ENCODE data around the gene CTDSPL.
A peak's percentile ranks its signal among the peaks of the same experiment; 100 is the strongest.

Gene CTDSPL

DNA sequence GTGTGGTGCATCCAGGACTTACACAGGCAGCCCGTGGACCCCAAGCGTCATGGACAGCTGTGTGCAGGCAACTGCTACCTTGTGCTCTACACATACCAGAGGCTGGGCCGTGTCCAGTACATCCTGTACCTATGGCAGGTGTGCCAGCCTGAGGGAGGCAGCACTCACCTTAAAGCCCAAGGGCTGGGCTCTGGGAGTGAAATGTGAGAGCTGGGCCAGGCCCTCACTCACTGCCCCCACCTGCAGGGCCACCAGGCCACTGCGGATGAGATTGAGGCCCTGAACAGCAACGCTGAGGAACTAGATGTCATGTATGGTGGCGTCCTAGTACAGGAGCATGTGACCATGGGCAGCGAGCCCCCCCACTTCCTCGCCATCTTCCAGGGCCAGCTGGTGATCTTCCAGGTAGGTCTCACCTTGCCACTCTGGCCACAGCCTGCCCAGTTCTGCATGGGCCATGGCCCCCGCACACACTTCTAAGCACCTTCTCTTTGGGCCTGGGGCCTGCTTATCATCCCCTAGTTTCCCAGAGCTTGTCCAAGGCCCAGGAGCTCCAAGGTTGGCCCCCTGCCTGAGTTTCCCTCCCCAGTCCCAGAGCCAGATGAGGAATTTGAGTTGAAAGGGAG, 139.9 kb downstream of the CTDSPL start:
- TF ChIP-seq, protein P1, sequence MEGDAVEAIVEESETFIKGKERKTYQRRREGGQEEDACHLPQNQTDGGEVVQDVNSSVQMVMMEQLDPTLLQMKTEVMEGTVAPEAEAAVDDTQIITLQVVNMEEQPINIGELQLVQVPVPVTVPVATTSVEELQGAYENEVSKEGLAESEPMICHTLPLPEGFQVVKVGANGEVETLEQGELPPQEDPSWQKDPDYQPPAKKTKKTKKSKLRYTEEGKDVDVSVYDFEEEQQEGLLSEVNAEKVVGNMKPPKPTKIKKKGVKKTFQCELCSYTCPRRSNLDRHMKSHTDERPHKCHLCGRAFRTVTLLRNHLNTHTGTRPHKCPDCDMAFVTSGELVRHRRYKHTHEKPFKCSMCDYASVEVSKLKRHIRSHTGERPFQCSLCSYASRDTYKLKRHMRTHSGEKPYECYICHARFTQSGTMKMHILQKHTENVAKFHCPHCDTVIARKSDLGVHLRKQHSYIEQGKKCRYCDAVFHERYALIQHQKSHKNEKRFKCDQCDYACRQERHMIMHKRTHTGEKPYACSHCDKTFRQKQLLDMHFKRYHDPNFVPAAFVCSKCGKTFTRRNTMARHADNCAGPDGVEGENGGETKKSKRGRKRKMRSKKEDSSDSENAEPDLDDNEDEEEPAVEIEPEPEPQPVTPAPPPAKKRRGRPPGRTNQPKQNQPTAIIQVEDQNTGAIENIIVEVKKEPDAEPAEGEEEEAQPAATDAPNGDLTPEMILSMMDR (IDR thresholded peaks at IDR 0.05; ENCODE audit: extremely low read depth, insufficient read depth, missing control alignments), result no peak
- DNase-seq (ENCODE audit: low spot score), result no peak
- in situ Hi-C loops (cut with MboI; ENCODE audit: low pct_unique_long_range_greater_than_20kb, low sequenced_read_pairs, unreplicated experiment), result no loop called here

DNA sequence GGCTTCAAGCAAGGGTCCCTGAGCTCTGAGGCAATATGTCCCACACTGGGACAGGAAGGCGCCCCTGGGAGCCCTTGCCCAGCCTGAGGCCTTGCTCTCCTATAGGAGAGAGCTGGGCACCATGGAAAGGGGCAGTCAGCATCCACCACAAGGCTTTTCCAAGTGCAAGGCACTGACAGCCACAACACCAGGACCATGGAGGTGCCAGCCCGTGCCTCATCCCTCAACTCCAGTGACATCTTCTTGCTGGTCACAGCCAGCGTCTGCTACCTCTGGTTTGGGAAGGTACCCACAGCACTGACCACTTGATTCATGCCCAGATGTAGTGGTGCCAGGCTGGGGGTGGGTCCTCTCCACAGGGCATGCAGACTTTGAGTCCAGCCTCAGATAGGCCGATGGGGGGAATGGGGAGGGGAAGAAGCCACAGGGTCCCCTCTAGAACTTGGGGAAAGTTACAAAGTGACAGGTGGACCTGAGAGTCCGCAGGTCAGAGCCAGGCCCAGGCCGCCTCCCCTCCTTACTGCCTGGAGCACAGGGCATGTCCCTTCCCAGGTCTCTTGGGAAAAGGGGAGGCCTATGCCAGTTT, 140.7 kb downstream of the CTDSPL start:
- no peak for DNase-seq (ENCODE audit: low spot score)
- in situ Hi-C loops (cut with MboI; ENCODE audit: low pct_unique_long_range_greater_than_20kb, low sequenced_read_pairs, unreplicated experiment), result no loop called here
- TF ChIP-seq, protein P1 (IDR thresholded peaks at IDR 0.05; ENCODE audit: extremely low read depth, insufficient read depth, missing control alignments), result no peak

DNA sequence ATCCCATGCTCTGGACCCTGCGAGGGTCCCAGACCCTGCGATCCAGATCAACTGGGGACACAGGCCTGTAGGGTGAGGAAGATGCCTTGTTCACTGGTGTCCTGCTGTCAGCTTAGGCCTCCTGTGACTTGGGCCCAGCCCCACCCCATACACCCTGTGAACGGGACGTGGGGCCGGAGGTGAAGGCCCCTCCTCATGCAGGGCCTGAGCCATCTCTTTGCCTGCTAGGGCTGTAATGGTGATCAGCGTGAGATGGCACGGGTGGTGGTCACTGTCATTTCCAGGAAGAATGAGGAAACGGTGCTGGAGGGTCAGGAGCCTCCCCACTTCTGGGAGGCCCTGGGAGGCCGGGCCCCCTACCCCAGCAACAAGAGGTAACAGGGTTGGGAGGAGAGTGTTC, 141.3 kb downstream of the CTDSPL start:
- no peak for DNase-seq (ENCODE audit: low spot score)
- in situ Hi-C loops (cut with MboI; ENCODE audit: low pct_unique_long_range_greater_than_20kb, low sequenced_read_pairs, unreplicated experiment), result no loop called here
- TF ChIP-seq, protein P1 (IDR thresholded peaks at IDR 0.05; ENCODE audit: extremely low read depth, insufficient read depth, missing control alignments), result no peak

DNA sequence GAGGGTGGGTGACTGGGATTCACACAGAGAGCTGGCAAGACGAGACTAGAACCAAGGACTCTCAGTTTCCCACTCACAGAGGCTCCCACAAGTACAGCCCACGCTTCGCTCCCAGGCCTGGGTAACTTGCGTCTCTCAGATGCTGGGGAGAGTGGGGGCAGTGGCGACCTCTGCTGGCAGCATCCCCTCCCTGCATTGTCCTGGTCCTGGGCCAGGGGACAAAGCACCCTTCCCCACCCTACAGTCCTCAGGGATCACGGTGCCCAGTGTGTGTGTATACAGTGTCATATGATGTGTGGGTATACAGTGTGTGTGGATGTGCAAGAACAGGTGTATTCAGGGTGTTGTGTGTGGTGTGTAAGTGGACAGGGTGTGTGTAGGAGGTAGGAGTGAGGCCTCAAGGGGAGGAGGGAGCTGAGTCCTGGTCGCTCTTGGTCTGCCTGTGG, 141.7 kb downstream of the CTDSPL start:
- DNase-seq (ENCODE audit: low spot score), result peak; percentile 72
- TF ChIP-seq, protein P1 (IDR thresholded peaks at IDR 0.05; ENCODE audit: extremely low read depth, insufficient read depth, missing control alignments), result peak; percentile 88
- in situ Hi-C loops (cut with MboI; ENCODE audit: low pct_unique_long_range_greater_than_20kb, low sequenced_read_pairs, unreplicated experiment), result no loop called here

DNA sequence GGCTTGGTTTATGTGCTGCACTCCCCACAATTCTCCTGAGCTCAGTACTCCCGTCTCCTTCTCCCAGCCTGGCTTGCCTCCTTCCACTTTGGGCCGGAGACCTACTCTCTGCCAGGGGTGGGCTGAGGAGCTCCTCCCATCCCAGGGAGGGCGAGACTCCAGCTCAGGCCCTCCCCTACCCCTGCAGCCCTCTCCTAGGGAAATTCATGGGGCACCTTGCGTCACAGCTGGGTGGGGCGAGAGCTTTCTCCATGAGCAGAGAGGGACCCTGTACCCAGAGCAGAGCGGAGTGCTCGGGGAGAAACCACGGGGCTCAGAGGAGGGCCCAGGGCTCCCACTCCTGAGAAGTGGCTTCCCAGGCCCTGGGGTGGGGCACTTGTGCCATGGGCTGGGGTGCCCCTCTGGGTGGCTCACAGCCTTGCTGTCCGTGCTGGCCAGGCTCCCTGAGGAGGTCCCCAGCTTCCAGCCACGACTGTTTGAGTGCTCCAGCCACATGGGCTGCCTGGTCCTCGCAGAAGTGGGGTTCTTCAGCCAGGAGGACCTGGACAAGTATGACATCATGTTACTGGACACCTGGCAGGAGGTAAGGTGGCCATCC, 142.2 kb downstream of the CTDSPL start:
- TF ChIP-seq, protein P1 (IDR thresholded peaks at IDR 0.05; ENCODE audit: extremely low read depth, insufficient read depth, missing control alignments), result no peak
- in situ Hi-C loops (cut with MboI; ENCODE audit: low pct_unique_long_range_greater_than_20kb, low sequenced_read_pairs, unreplicated experiment), result no loop called here

DNA sequence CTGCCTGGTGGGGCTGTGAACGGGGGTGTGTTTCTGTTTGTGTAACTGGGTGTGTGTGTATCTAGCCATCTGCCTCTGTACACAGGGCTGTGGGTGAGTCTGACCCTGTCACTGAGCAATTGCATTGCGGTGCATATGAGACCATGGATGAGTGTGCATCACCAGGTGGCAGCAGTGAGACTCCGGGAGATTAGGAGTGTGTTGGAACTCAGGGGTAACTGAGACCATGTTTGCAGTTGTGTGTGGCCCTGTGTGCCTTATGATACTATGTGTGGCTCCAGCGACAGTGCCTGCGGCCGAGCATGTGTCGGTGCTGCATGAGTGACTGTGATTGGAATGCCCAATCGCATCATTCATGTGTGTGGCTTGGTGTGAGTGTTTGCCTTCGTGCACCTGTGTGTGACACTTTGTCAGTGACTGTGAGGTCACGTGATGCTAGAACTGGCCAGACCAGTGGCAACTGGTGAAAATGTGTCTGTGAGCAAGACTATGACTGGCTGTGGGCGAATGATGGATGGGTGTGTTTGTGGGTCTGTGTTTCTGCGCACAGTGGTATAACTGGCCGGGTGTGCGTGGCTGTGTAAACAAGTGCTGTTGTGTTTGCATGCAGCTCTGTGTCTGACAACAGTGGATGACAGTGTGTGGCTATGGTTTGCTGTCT, 142.9 kb downstream of the CTDSPL start:
- TF ChIP-seq, protein P1 (IDR thresholded peaks at IDR 0.05; ENCODE audit: extremely low read depth, insufficient read depth, missing control alignments), result peak; percentile 62
- in situ Hi-C loops (cut with MboI; ENCODE audit: low pct_unique_long_range_greater_than_20kb, low sequenced_read_pairs, unreplicated experiment), result no loop called here
- peak; percentile 63 for DNase-seq (ENCODE audit: low spot score)

More for the DNA sequence above, 142.2 kb downstream of the CTDSPL start:
- no peak for DNase-seq (ENCODE audit: low spot score)

Data from GM13977 (cell line).